DND-41 (cell line): Measurements from ENCODE around the gene SCGB3A2.

Experiments used
- ATAC-seq: fragments of 200-7000 bp; cut with Tn5 transposase; 3 replicates; pipeline ENCODE4 v1.9.1; 2021; ENCODE audit warnings: low read depth; ENCODE audit not compliant: insufficient read depth
- DNase-seq: peaks from one replicate; pipeline ENCODE4 v3.0.0-alpha.2; 2020
- H2AFZ ChIP-seq: 2 replicates; pipeline ENCODE4 v1.6.0; 2012; ENCODE audit warnings: low read depth, low read length
- H3K27ac ChIP-seq: 2 replicates; pipeline ENCODE4 v1.5.1; 2012; ENCODE audit warnings: low read length, inconsistent platforms
- H3K27me3 ChIP-seq: fragments of 200-600 bp; sonication (generic); 2 replicates; pipeline ENCODE4 v1.6.0; 2012; ENCODE audit warnings: low read length, mild to moderate bottlenecking, inconsistent platforms; ENCODE audit not compliant: insufficient read depth, poor library complexity
- H3K36me3 ChIP-seq: 2 replicates; pipeline ENCODE4 v1.5.1; 2012; ENCODE audit warnings: low read length, inconsistent platforms; ENCODE audit not compliant: insufficient read depth
- H3K4me1 ChIP-seq: 2 replicates; pipeline ENCODE4 v1.5.1; 2012; ENCODE audit warnings: mild to moderate bottlenecking, low read length; ENCODE audit not compliant: insufficient read depth
- H3K4me2 ChIP-seq: 2 replicates; pipeline ENCODE4 v1.6.0; 2012; ENCODE audit warnings: mild to moderate bottlenecking, moderate library complexity, low read length, inconsistent platforms; ENCODE audit not compliant: insufficient read depth
- H3K4me3 ChIP-seq, 2 experiments: fragments of 200-600 bp in 1 of 2; shearing (Covaris generic) in 1 of 2; 2 replicates each; pipeline ENCODE4 v1.5.1; 2012 to 2016; ENCODE audit warnings: inconsistent platforms in 2 of 2, low read length in 2 of 2, mild to moderate bottlenecking in 2 of 2, low read depth in 1 of 2, moderate library complexity in 1 of 2
- H3K79me2 ChIP-seq: 2 replicates; pipeline ENCODE4 v1.6.0; 2012; ENCODE audit warnings: low read length, inconsistent platforms; ENCODE audit not compliant: insufficient read depth
- H3K9ac ChIP-seq: 2 replicates; pipeline ENCODE4 v1.6.0; 2012; ENCODE audit warnings: low read depth, mild to moderate bottlenecking, inconsistent platforms, low read length, moderate library complexity
- H3K9me3 ChIP-seq: 2 replicates; pipeline ENCODE4 v1.5.1; 2012; ENCODE audit warnings: low read length, moderate library complexity, mild to moderate bottlenecking, inconsistent platforms; ENCODE audit not compliant: insufficient read depth, severe bottlenecking
- H4K20me1 ChIP-seq: 2 replicates; pipeline ENCODE4 v1.6.0; 2012; ENCODE audit warnings: low read length; ENCODE audit not compliant: insufficient read depth
- EZH2 ChIP-seq: IDR thresholded peaks from 3 replicates; pipeline ENCODE4 v1.6.1; 2012; ENCODE audit warnings: borderline replicate concordance, low read depth, mild to moderate bottlenecking, moderate library complexity, low read length, inconsistent platforms; ENCODE audit not compliant: severe bottlenecking
- TF ChIP-seq, protein P1 (sequence below): IDR thresholded peaks from 2 replicates; pipeline ENCODE4 v1.5.1; 2012; ENCODE audit warnings: borderline replicate concordance, low read length, moderate library complexity, mild to moderate bottlenecking; ENCODE audit not compliant: poor library complexity, severe bottlenecking; ENCODE audit errors: extremely low read depth

Gene SCGB3A2

DNA sequence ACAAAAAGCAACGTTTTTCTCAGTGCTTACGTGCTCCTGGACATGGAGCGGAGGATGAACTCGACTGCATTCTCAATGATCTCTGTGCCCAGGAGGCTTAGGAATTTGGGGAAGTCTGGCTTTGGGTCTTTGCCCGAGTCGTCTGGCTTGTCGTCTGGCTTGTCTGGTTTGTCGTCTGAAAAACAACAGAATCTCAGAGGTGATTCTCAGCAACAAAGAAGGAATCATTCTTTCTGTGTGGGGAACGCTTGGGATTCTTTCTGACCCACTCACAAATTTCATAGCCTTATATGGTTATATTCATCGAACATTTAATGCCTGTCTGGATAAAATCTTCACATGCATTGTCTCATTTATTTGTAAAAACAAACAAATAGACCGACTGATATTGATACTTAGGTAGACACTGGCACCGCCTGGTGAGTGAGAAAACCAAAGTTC is 23.1 kb downstream of the SCGB3A2 start:
- H3K9me3 ChIP-seq, result no peaks in the 10 kb centered on the region
- no peaks in the 10 kb centered on the region for H3K4me1 ChIP-seq
- H2AFZ ChIP-seq, result no peak overlapping the region
- H3K79me2 ChIP-seq, result no peaks in the 10 kb centered on the region
- no peak overlapping the region for H3K27ac ChIP-seq
- H3K4me3 ChIP-seq, result no peak overlapping the region
- H3K4me2 ChIP-seq, result no peak overlapping the region
- H3K27me3 ChIP-seq, result no peaks in the 10 kb centered on the region
- TF ChIP-seq, protein P1, sequence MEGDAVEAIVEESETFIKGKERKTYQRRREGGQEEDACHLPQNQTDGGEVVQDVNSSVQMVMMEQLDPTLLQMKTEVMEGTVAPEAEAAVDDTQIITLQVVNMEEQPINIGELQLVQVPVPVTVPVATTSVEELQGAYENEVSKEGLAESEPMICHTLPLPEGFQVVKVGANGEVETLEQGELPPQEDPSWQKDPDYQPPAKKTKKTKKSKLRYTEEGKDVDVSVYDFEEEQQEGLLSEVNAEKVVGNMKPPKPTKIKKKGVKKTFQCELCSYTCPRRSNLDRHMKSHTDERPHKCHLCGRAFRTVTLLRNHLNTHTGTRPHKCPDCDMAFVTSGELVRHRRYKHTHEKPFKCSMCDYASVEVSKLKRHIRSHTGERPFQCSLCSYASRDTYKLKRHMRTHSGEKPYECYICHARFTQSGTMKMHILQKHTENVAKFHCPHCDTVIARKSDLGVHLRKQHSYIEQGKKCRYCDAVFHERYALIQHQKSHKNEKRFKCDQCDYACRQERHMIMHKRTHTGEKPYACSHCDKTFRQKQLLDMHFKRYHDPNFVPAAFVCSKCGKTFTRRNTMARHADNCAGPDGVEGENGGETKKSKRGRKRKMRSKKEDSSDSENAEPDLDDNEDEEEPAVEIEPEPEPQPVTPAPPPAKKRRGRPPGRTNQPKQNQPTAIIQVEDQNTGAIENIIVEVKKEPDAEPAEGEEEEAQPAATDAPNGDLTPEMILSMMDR, result no peak
- TF ChIP-seq EZH2, result no peak
- no peaks in the 10 kb centered on the region for H3K36me3 ChIP-seq
- no peaks in the 10 kb centered on the region for H4K20me1 ChIP-seq
- no peak overlapping the region for H3K9ac ChIP-seq
- no peak for ATAC-seq
- no peak for DNase-seq

DNA sequence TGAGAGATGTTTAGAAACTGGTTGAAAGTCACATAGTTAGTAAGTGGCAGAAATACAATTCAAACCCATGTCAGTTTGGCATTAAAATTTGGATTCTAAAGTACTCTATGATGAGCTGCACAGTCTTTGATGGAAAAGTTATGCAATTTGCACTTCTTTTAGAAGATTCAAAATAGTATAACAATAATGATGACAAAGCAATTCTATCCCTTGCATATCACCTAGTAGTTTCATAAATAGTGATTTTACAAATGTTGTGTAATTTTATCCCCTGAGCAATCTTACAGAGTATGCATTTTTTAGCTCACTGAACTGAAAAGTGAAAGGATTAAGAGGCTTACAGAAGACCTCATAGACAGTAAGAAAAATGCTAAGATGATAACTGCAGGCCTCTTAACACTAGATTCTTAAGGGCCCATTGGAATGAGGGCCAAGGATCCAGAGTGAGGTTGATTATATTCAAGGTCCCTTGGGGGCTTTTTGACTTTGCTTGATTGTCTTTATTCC is 24.2 kb downstream of the SCGB3A2 start:
- Histone ChIP-seq H2AFZ (no peak overlapping the region), H3K9me3 (no peaks in the 10 kb centered on the region), H3K4me1 (no peaks in the 10 kb centered on the region), H3K4me2 (no peak overlapping the region), H3K27ac (no peak overlapping the region), H3K4me3 (no peak overlapping the region), H3K36me3 (no peaks in the 10 kb centered on the region), H3K79me2 (no peaks in the 10 kb centered on the region), H4K20me1 (no peaks in the 10 kb centered on the region), H3K9ac (no peak overlapping the region), H3K27me3 (no peaks in the 10 kb centered on the region)
- DNase-seq (no peak), ATAC-seq (no peak)
- TF ChIP-seq, protein P1, result no peak
- TF ChIP-seq EZH2, result no peak

DNA sequence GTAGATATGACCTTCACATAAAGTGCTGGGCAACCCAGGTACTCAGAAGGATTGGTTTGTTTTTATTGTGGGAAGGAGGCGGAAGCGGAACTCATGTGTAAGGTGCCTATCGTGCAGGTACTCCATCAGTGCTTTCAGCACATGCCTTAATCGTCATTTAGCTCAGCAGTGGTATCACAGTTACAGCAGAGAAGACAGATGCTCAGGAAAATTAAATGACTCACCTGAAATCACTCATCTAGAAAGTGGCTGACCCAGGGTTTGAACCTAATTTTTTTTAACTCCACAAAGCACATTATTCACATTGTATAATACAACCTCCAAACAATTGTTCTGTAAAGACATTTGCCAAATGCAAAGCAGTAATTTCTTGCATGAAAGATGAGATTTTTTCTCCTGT is 25.6 kb downstream of the SCGB3A2 start:
- no peaks in the 10 kb centered on the region for H4K20me1 ChIP-seq
- no peak overlapping the region for H3K4me3 ChIP-seq
- no peak overlapping the region for H3K9ac ChIP-seq
- no peak for DNase-seq
- H3K27ac ChIP-seq, result no peak overlapping the region
- H3K36me3 ChIP-seq, result no peaks in the 10 kb centered on the region
- no peaks in the 10 kb centered on the region for H3K4me1 ChIP-seq
- no peaks in the 10 kb centered on the region for H3K9me3 ChIP-seq
- no peaks in the 10 kb centered on the region for H3K27me3 ChIP-seq
- H3K4me2 ChIP-seq, result no peak overlapping the region
- no peaks in the 10 kb centered on the region for H3K79me2 ChIP-seq
- ATAC-seq, result no peak
- no peak for TF ChIP-seq EZH2
- TF ChIP-seq, protein P1, result no peak
- H2AFZ ChIP-seq, result no peak overlapping the region
